GM12874 (cell line): ENCODE measurements around the gene GCM1.

Experiments used
- CTCF ChIP-seq: IDR thresholded peaks from 2 replicates; pipeline ENCODE4 v1.5.1; 2011; ENCODE audit warnings: low read depth, mild to moderate bottlenecking, control low read depth, low read length, moderate library complexity; ENCODE audit not compliant: insufficient read depth

Gene GCM1

GRCh38 chr6:53162606-53163005 is 14.0 kb upstream of the GCM1 start:
- no peak for TF ChIP-seq CTCF

GRCh38 chr6:53161481-53162009 is 12.9 kb upstream of the GCM1 start:
- no peak for TF ChIP-seq CTCF

- TF ChIP-seq CTCF, result no peak
These were observed 10.9 kb upstream of the GCM1 start for GRCh38 chr6:53159558-53159957.

DNA sequence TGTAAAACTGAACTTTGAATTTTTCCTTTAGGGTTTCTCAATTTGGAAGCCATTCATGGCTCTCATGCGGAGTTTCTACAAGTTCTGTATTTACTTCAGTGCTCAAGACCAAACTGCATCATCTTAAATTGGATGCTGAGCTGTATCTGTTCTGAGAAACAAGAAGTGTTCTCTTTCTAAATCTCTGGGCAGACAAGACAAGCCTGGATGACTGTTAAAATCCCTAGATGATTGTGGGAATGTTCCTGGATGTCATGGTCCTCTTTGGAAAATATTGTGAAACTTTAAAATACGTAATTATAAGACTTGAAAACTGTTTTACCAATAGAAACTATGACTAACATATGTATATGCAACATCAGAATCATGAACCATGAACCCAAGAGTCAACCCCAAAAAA is 6.2 kb upstream of the GCM1 start:
- no peak for TF ChIP-seq CTCF

- TF ChIP-seq CTCF, result no peak
These were observed 5.4 kb upstream of the GCM1 start for GRCh38 chr6:53154071-53154470.

- TF ChIP-seq CTCF, result no peak
These were observed 3.9 kb upstream of the GCM1 start for GRCh38 chr6:53152576-53152975.

DNA sequence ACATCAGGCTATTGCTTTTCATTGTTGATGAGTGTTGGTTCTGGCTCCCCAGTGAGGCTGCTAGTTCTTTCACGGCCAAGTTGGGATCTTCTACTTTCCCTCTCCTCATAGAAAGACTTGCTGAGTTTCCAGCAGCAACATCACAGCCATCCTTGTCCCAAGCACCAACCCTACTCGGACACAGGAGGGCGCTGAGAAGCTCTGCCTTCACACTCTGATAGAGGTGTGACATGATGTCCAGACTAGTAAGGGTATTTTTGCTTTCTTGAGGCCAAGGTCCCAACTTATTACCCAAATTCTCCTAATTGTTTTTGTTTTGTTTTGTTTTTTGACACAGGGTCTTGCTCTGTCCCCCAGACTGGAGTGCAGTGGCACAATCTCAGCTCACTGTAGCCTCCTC is 3.0 kb upstream of the GCM1 start:
- TF ChIP-seq CTCF, result peak; percentile 71
